K562 (cell line): ENCODE results near the gene STRADB. TPM values are rescaled to one million over a fixed set of nuclear protein-coding genes. Genes with fewer than 3 reads are reported as not detected.

Experiments
- CTBP1 ChIP-seq: fragments of 450-650 bp; IDR thresholded peaks from 2 replicates; pipeline ENCODE4 v1.6.1; 2016; ENCODE audit warnings: borderline replicate concordance
- ESRRA ChIP-seq: fragments of 450-650 bp; IDR thresholded peaks from 2 replicates; pipeline ENCODE4 v1.6.1; 2014; ENCODE audit warnings: low read depth, mild to moderate bottlenecking, moderate library complexity, borderline replicate concordance
- HDAC1 ChIP-seq, 2 experiments: fragments of 450-650 bp; IDR thresholded peaks; 2 replicates each; pipeline ENCODE4 v1.6.1; 2016 to 2017; ENCODE audit warnings: inconsistent platforms in 1 of 2, mild to moderate bottlenecking in 1 of 2, moderate library complexity in 1 of 2
- JUN ChIP-seq, 2 experiments: sonication (generic) in 1 of 2; formaldehyde crosslinking in 1 of 2; IDR thresholded peaks; 2 replicates each; pipeline versions ENCODE4 v1.6.1 to v1.8.0; 2012 to 2022; ENCODE audit warnings: borderline replicate concordance in 2 of 2, mild to moderate bottlenecking in 2 of 2, improper control_type of control experiment in 1 of 2, low read depth in 1 of 2, low read length in 1 of 2, missing genetic modification reagents in 1 of 2
- MBD2 ChIP-seq: sonication (generic); IDR thresholded peaks from 2 replicates; pipeline ENCODE4 v1.6.1; 2016; ENCODE audit warnings: low read depth, borderline replicate concordance
- TRIM24 ChIP-seq, 2 experiments: fragments of 450-650 bp; IDR thresholded peaks; 2 replicates each; pipeline ENCODE4 v1.6.1; 2016
- ZBTB11 ChIP-seq, 3 experiments: fragments of 200-800 bp in 1 of 3; fragments of 250-450 bp in 1 of 3; fragments of 450-650 bp in 1 of 3; sonication (Bioruptor Pico) in 1 of 3; sonication (Bioruptor generic) in 1 of 3; formaldehyde crosslinking in 1 of 3; IDR thresholded peaks; 2 replicates each; pipeline versions ENCODE4 v1.6.1 to v1.8.0; 2016 to 2022; ENCODE audit warnings: mild to moderate bottlenecking in 2 of 3, missing genetic modification characterization in 2 of 3, missing compliant biosample characterization in 1 of 3, moderate library complexity in 1 of 3
- ZBTB5 ChIP-seq: fragments of 450-650 bp; IDR thresholded peaks from 2 replicates; pipeline ENCODE4 v1.6.1; 2017; ENCODE audit warnings: antibody characterized with exemption
- ZMIZ1 ChIP-seq, 2 experiments: fragments of 150-350 bp in 1 of 2; IDR thresholded peaks; 2 replicates each; pipeline ENCODE4 v1.6.1; 2012 to 2016; ENCODE audit warnings: low read depth in 2 of 2, low read length in 2 of 2, mild to moderate bottlenecking in 1 of 2, moderate library complexity in 1 of 2
- ZNF124 ChIP-seq: sonication (generic); formaldehyde crosslinking; IDR thresholded peaks from 2 replicates; pipeline ENCODE4 v1.8.1; 2022; ENCODE audit warnings: missing genetic modification reagents
- polyA plus RNA-seq, 8 experiments: library from polyadenylated mRNA; depleted of rRNA in 4 of 8; stranded (reverse) in 5 of 8; unstranded in 3 of 8; fragments of >200 nt; fragmentation: Nextera tagmentation in 2 of 8; fragmentation: Illumina TruSeq in 1 of 8; extraction: Ambion mirVana in 2 of 8; extraction: Trizol in 1 of 8; gene quantifications; 2 replicates each; pipeline versions ENCODE4 v1.2.1 to v1.2.3, GENCODE V29; 2011 to 2014; ENCODE audit warnings: inconsistent platforms in 1 of 8, missing spikeins in 1 of 8
- total RNA-seq, 7 experiments: library from RNA; depleted of rRNA in 6 of 7; stranded (reverse); fragments of >200 nt in 6 of 7; fragmentation: Illumina TruSeq in 2 of 7; extraction: Trizol in 2 of 7; gene quantifications; 2 replicates each; pipeline versions ENCODE4 v1.2.1 to v1.2.3, GENCODE V29; 2011 to 2021; ENCODE audit warnings: low replicate concordance in 1 of 7
- TF ChIP-seq, protein P1 (sequence below): fragments of 200-800 bp; sonication (Bioruptor generic); IDR thresholded peaks from 2 replicates; pipeline ENCODE4 v1.6.1; 2017; ENCODE audit warnings: missing genetic modification characterization, missing compliant biosample characterization
- TF ChIP-seq, protein P2 (sequence below): sonication (generic); formaldehyde crosslinking; IDR thresholded peaks from 2 replicates; pipeline ENCODE4 v1.9.0; 2022; ENCODE audit warnings: mild to moderate bottlenecking, missing genetic modification reagents

The STRADB gene
- total and polyA plus RNA-seq, 9 of the 15 experiments (the other 6 are each of a cell fraction or from before 2014, with no cell fraction given): 6.9 to 30.6 (median 15.7) TPM

GRCh38 chr2:201451292-201452057 lies at the start of gene STRADB, which contains the start of gene TRAK2 (continued):
- TF ChIP-seq ZMIZ1 (IDR thresholded peaks at IDR 0.05; ENCODE audit: low read depth in 2 of 2, low read length in 2 of 2) (no peak), TRIM24 (IDR thresholded peaks at IDR 0.05) (no peak), ZBTB11 (CRISPR knock-in tag; IDR thresholded peaks at IDR 0.05) (peak; percentile 31 to 85 (median 43); a peak in 3 of 6 replicates), JUN (IDR thresholded peaks at IDR 0.05; ENCODE audit: borderline replicate concordance, low read depth, low read length) (peak; percentile 9; the same call in 1 of the 2 replicates), JUN (CRISPR knock-in tag; IDR thresholded peaks at IDR 0.05; ENCODE audit: borderline replicate concordance) (no peak), ESRRA (peak; percentile 81; the same call in 1 of the 2 replicates), CTBP1 (peak; percentile 42; the same call in 1 of the 2 replicates), ZNF124 (no peak), MBD2 (peak; percentile 77), ZBTB5 (no peak), HDAC1 (IDR thresholded peaks at IDR 0.05) (peak in 1 of 2 experiments; percentile 79; a peak in 2 of 4 replicates)
- TF ChIP-seq, protein P1, sequence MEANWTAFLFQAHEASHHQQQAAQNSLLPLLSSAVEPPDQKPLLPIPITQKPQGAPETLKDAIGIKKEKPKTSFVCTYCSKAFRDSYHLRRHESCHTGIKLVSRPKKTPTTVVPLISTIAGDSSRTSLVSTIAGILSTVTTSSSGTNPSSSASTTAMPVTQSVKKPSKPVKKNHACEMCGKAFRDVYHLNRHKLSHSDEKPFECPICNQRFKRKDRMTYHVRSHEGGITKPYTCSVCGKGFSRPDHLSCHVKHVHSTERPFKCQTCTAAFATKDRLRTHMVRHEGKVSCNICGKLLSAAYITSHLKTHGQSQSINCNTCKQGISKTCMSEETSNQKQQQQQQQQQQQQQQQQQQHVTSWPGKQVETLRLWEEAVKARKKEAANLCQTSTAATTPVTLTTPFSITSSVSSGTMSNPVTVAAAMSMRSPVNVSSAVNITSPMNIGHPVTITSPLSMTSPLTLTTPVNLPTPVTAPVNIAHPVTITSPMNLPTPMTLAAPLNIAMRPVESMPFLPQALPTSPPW (CRISPR knock-in tag): peak; percentile 96
- TF ChIP-seq, protein P2, sequence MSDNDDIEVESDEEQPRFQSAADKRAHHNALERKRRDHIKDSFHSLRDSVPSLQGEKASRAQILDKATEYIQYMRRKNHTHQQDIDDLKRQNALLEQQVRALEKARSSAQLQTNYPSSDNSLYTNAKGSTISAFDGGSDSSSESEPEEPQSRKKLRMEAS (CRISPR knock-in tag): peak; percentile 46; the same call in 1 of the 2 replicates
